UCSD-AML1 (cell line): ENCODE measurements around the gene SPAG5.
"Not testable (repeated sequence)": the region's sequence is repeated elsewhere in the genome, so short reads cannot be mapped to it uniquely, and the experiment has no call there.

Experiments used
- DNase-seq: peaks from one replicate; lab custom pipeline; 2025; ENCODE audit not compliant: unreplicated experiment; lab: John Stamatoyannopoulos, UW

Gene SPAG5

DNA sequence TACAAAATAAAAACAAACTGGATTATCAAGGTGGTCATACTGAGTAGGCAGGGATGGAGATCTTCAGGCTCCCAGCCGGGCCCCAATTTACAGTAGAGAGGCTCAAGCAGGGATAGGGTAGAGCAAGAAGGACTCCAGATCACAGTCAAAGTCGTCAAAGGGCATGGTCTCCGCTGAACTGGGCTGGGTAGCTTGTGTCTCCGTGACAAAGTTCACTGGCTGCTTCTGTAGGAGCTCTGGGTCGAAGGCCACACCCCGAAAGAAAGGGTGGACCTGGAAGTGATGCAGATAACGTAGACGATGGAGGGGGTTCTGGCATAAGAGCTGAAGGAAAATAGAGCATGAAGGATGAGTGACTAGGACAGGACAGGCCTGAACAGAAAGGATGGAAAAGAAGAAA is 11.6 kb upstream of the SPAG5 start:
- no peak for DNase-seq

DNA sequence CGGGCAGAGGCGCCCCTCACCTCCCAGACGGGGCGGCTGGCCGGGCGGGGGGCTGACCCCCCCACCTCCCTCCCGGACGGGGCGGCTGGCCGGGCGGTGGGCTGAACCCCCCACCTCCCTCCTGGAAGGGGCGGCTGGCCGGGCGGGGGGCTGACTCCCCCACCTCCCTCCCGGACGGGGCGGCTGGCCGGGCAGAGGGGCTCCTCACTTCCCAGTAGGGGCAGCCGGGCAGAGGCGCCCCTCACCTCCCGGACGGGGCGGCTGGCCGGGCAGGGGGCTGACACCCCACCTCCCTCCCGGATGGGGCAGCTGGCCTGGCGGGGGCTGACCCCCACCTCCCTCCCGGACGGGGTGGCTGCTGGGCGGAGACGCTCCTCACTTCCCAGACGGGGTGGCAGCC is 5.2 kb upstream of the SPAG5 start:
- DNase-seq, result not testable (repeated sequence)

DNA sequence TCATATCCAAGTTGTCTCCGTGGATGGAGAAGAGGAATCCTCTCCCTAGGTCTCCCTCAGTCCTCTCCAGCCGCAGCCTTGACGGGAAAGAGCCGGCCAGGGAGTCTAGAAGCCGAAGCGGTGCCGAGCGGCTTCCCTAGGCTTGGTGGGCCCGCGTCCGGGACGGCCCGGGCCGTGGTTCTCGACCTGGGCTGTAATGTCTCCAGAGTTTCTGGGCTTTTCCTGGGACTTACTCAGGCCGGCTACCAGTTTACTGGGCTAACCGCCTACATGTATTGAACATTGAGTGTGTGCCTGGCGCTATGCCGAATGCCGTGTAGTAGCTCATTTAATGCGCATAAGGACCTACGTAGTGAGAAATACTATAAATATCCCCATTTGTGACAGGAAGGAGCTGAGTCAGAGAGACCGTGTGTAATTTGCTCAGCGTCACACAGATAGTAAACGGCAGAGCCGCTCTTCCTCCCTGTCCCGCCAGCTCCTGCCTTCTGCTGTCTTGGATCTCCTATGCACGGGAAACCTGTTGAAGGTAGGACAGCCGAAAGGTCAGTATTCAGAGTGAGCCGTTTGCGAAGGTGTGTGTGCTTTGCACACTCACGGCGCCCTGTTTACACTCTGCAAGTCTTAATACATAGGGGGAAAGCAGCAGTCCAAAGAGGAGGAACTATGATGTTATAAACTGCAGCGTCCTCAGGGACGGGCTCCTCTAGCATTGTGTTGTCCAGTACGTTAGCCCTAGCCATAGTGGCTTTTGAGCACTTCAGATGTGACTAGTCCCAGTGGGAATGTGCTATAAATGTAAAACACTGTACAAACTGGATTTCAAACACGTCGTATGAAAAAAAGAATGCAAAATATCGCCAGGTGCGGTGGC is 723 bp upstream of the SPAG5 start:
- DNase-seq, result peak; percentile 77

DNA sequence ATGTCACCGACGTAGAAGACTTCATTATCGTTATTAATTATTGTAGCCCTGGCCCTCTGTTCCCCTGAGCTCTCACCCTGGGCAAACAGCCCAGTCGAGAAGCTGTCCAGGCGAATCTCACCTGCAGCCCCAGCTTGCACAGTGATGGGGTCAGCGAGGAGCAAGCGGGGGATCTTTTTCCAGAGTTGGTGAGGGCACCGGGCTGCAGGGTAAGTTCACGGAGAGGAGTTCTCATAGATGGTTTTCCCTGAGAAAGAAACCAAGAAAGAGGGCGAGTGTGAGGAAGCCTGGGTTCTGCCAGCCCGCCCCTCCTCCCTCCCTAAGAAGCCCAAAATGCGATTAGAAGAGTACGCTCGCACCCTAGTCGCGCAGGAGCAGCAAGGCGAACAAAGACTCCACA is 436 bp downstream of the SPAG5 start:
- no peak for DNase-seq

DNA sequence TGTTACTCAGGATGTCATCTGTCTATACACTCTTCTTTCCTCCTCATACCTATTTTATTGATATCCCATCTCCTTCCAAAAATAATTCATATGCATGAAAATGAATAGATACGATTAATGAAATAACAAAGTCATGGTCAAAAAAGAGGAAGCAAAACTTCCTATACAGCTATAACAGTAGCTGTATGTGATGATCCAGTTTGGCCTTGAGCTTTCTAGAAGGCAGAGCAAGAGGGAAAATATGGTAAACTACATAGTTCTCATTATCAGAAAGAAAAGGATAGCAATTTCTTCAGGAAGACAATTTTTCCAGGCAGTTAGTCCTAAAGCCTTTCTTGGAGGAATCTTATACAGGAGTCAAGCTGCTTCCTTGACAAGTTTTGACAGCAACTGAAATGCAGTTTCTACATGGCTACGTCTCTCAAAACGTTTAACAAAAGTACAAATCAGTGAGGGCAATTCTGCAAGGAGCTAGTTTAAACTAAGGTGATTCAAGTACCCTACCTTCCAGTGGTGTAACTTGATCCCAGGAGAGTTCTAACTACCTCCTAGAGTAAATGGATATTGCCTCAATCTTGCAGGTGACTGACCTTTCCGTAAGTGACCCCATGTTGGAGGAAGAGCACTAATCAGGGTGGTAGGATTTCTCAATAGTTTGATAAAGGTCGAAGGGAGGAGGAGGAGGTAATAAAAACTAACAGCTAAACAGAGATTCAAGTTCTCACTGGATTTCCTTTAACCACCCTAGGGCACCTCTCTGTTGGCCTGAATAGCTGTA is 1.0 kb downstream of the SPAG5 start:
- DNase-seq, result no peak

DNA sequence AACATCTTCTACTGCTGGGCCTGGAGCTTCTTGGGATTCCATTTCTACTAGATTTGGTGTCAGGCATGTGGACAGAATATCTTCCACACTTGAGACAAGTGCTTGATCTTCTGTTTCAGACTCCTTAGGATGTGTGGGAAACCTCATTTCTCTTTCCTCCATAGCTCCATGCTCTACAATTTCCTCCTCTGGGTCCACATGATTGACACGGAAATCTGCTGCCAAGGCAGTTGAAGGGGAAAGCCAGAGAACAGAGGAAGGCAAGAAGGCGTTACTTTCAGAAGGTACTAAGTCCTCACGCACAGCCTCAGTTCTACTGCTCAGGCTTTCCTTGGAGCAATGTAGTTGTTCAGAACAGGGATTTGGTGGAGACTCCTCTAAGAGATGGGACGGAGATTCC is 6.6 kb downstream of the SPAG5 start:
- no peak for DNase-seq

DNA sequence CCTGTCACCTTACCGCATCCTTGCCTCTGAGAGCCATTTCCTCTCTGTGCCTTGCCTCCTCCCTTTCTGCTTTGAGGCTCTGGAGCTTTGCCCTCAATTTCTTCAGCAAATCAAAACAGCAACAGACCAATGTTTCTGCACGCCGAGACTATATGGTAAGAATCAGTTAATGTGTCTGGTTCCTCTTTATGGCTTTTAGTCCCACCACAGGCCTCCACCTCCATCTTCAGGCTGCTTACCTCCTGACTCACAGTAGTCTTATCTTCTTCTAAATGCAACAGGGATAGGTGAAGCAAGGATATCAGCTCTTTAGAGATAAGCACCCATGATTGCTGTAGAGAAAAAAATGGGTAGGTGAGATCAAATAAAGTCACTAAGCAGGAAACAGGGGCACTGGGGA is 13.0 kb downstream of the SPAG5 start:
- DNase-seq, result no peak

DNA sequence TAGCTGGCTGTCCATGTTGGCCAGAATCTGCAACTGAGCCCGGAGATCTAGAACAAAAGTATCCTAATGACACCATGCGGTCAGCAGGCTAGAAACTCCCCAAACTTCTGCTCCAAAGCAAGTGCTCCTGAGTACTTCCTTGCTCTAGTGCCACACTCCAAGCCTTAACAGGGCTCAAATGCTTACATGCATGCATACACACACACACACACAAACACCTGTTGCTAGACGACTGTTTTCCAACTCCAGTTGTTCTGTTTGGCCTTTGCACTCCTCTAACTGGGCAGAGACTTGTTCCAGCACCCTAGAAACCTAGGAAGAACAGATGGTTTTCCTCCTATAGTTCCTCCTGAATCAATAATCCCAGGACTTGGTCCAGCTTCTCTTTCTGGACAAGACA is 14.4 kb downstream of the SPAG5 start:
- DNase-seq, result no peak

DNA sequence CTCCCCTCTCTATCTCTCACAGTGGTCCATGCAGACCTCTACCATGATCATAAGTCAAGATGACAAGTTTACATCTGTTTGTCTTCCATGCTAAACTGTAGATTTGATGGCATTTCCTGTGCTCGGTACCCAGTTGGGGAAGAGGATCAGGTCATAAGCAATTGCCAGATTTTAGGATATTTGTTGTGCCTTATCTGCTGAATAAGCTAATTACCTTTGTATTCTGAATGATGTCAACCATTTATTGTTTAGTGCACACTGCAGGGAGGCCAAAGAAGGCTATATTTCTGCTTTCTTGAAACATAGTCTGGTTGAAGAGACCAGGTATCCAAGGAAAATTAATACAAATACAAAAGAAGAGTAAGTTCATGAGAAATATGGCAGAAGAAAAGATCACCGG is 16.3 kb downstream of the SPAG5 start:
- no peak for DNase-seq

DNA sequence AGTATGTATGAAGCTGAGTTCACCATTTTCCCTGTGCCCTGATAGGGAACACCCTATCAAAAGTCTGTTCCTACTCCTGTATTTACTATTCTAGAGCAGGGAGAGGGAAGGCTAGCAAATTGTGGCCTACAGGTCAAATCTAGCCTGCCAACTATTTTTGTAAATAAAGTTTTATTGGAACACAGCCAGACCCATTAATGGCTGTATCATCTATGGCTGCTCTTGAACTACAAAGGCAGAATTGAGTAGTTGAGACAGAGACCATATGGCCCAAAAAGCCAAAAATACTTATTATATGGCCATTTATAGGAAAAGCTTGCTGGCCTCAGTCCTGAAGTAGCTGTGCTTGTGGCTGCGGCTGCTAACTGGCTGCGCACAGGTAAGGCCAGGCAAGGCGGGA is 17.9 kb downstream of the SPAG5 start:
- DNase-seq, result no peak

DNA sequence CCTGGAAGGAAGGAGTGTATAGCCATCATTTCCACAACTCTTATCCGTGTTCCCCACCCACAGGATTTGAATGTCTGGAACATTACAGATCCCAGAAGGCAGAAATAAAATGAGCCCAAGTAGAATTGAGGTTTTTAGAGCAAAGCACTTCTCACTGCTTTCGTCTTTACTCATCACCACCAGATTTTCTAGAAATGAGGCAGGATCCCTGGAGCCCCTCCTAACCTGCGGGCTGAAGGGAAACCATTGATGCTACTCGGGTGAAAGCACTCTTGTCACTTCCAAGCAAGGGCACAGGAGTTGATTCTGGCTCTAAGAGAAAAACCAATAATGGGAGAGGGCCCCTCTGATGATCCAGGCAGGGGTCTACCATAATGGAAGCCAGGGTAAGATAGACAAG is 19.3 kb downstream of the SPAG5 start:
- no peak for DNase-seq

DNA sequence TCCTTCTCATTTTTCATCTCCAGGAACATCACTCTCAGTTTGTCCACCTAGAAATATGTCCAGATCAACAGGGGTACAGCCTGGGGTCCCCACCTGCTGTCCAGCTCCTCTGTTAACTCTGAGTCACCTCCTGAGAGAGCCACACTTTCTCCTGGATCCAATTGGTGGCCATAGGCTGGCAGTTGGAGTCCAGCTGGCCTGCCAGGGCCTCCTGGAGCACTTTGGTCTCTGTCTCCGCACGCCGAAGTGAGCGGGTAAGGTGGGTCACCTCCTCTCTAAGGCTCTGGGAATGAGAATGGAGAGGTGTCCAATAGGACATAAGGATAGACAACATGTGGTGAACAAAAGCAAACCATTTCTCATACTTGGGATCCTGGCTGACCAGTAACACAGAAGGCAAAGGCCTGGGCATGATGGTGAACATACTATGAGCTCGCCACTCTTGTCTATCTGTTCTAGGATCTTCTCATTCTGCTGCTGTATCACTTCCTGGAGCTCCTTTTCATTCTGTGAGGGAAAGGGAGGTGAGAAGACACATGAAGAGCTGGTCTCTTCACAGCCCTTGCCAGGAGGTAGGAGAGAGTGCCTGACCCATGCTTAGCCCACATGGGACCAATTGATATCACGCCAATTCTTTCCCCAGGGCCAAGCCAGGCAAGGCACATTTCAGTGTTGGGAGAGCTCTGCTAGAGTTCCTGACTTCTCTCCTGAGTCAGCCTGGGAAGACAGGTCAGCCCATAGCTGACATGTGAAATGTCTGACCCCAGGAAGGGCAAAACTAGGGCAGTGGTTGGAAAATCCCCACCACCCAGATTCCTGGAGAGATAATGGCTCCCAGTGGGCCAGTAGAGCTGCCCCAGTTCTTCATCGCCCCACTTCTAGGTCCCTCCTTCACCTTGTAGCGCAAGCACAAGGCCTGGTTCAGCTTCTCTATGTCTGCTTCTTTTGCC is 20.3 kb downstream of the SPAG5 start:
- no peak for DNase-seq

DNA sequence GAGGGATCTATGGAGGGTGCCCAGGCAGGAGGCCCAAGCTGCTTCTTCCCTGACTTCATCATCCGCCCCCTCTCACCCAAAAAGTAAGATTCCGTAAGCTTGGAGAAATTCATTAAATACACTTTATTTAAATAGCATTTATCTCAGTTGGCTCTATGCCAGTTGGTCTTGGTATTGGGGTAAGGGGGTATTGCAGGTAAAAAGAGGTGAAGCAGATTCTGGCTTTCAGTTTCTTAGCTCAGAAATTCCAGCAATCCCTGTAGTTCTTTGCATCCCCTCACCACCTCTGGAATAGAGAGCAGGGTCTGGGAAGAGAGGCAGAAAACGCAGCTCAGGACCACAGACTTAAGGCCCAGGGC is 21.4 kb downstream of the SPAG5 start:
- no peak for DNase-seq

DNA sequence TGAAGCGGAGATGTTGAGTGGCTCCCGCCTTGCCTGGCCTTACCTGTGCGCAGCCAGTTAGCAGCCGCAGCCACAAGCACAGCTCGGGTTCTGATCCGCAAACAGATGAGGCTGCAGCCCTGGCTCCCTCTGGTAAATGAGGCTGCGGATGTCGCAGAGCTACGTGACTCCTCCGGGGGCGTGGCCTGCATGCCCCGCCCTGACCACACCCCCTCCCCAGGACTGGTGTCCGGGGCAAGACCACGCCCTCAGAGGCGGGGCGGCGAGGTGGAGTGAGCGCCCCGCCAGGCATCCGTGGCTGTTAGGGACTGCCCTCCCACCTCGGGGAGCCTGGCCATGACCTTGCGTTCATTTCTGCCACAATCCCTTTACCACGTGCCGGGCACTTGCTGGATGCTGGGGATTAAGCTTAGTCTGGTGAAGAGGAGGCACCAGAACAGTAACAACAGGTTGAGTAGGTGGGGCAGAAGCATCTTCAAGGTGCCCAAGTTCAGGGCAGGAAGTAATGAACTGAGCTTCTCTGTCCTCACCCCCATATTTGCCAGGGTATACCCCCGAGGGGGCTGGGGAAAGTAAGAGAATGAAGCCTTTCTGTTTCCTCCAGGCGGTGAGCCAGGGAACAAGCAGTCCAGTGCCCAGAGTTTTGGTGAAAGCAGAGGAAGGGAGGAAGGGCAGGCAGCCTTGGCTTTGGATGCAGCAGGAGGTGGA is 21.9 kb downstream of the SPAG5 start, which contains the start of gene ALDOC:
Gene ALDOC, minus strand, starts transcription at position 138 of the 708 bp plus-strand sequence. CDS start 1,363 bp downstream, outside the sequence.
- peak; percentile 27 for DNase-seq

DNA sequence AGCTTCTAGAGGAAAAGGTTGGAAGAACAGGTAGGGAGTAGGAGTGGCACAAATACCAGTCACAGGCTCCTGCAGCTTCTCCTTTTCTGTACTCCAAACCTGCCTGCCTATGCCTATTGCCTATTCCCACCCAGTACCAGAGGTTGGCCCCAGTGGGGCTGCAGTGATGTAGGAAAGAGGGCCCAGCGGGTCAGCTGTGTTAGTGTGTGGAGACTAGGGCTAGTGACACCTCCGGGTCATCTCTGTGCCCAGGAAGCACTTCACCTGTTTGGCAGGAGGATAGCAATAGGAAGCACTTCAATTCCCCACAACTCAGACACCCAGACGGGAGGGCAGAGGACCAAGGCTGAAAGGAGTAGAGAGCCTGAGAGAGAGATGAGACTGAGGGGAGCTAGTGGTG is 22.8 kb downstream of the SPAG5 start:
- DNase-seq, result not testable (repeated sequence)

DNA sequence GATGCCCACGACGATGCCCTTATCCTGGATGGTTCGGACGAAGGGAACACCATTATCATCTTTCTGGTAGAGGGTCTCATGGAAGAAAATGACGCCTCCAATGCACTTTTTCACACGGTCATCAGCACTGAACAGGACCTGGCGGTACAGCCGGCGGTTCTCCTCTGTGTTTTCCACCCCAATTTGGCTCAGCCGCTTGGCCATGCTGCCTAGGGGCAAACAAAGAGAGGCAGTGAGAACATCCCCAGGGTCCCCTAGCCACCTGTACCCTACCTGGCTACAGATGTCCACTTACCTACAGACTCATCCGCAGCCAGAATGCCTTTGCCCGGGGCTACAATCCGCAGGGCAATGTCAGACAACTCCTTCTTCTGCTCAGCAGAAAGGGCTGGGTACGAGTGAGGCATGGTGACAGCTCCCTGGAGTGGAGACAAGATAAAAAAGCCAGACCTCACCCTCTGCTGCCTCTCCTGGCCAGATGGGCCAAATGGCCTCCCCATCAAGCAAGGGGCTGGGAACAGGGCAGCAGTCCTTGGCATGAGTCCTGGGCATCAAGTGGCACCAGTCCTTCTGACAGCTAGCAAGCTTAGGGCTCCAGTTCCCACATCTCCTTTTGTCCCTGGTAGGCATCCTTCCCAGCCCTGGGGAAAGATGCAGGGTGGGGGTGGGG is 23.6 kb downstream of the SPAG5 start:
- no peak for DNase-seq

DNA sequence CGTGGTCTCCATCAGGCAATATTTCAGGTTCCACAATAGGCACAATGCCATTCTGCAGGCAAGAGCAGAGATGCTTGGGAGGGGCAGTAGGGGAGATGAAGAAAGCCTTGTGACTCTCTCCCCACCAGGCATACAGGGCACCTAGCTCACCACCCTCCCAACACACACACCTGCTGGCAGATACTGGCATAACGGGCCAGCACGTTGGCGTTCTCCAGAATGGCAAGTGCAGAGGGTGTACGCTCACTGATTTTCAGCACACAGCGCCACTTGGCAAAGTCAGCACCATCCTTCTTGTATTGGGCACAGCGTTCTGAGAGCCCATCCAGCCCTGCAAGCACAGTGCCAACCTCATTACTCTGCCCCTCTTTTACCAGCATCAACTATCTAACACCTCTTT is 24.3 kb downstream of the SPAG5 start:
- no peak for DNase-seq

DNA sequence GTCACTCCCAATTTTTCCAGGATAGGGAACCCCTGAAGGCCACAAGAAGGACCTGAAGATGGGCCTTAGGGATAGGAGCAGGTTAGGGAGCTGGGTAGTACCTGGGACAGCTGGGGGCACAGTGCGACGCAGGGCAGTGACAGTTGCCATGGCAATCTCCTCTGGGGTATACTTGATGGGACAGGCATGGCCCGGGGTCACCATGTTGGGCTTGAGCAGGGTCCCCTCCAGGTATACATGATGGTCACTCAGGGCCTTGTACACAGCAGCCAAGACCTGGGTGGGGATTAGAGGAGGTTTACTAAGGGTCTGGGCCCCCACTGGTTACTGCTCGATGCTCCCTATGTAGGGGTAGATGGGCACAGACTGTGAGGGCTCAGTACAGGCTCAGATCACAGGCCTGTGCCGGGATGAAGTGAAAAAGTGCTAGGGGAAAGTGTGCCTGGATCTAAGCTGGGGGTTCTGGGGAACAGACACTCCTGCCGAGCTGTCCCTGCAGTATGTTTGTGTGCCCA is 24.8 kb downstream of the SPAG5 start:
- DNase-seq, result no peak

DNA sequence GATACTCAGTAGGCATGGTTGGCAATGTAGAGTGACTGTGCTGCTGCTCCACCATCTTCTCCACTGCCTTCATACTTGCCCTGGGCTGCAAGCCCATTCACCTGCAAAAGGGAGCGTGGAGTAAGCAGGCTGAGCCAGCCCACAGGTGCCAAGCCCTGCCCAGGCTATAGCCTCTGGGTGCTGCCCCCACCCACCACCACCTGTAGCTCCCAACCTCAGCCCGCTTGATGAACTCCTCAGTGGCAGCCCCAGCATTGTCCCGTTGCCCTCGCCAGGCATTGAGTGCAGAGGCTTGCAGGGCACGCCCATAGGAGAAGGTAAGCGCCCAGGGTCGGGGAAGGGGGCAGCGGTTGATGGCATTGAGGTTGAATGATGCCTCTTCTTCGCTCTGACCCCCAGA is 25.3 kb downstream of the SPAG5 start:
- DNase-seq, result no peak

DNA sequence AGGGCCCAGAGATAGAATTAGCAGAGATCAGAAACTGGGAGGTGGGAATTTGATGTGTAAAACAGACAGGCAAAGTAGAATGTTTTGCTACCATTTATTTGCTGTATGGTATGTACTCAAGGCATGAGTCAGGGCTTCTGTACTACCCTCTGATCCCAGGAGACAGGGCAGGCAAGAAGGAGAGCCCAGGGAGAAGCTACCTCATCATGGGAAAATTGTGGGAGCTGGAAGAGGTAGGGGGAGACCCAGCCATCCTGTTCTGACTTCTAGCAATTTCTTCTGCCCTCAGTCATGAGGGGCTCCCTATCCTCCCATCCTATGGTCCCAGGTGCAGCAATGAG is 25.8 kb downstream of the SPAG5 start:
- no peak for DNase-seq
